A549 (cell line): ENCODE results near the gene MCM6. TPM values are rescaled to one million over a fixed set of nuclear protein-coding genes. Genes with fewer than 3 reads are reported as not detected.

Source experiments
- ATAC-seq, 2 experiments: fragments of 200-7000 bp in 1 of 2; fragments of >200 bp in 1 of 2; cut with Nextera tagmentation in 1 of 2; cut with Tn5 transposase in 1 of 2; 3 replicates each; pipeline versions ENCODE4 v1.8.0 to v1.9.1; 2018 to 2020; ENCODE audit warnings: mild to moderate bottlenecking in 1 of 2, moderate library complexity in 1 of 2
- CTCF ChIA-PET: fragments of 300-600 bp; sonication (Branson Sonifier 250); formaldehyde crosslinking; extraction: SDS; loops from one replicate; lab custom pipeline; 2021; ENCODE audit warnings: antibody characterized with exemption, inconsistent platforms; lab: Yijun Ruan, JAX
- POLR2A ChIA-PET: fragments of 350-600 bp; formaldehyde crosslinking; extraction: SDS; loops from one replicate; lab custom pipeline; 2021; ENCODE audit warnings: antibody characterized with exemption, inconsistent platforms; lab: Yijun Ruan, JAX
- DNase-seq, 2 experiments: peaks; one replicate each; pipeline versions ENCODE4 v3.0.0 to v3.0.0-alpha.2; 2011 to 2016; ENCODE audit warnings: low read depth in 1 of 2, low spot score in 1 of 2
- FAIRE-seq: peaks from 2 replicates; lab custom pipeline; 2011; peaks lifted over from hg19 to GRCh38; lab: Jason Lieb, UNC
- H3K27ac ChIP-seq, 2 experiments: fragments of >200 bp; sonication (Bioruptor Twin); formaldehyde crosslinking; 3 replicates each; pipeline ENCODE4 v1.5.1; 2016 to 2017
- H3K4me1 ChIP-seq: fragments of >200 bp; sonication (Bioruptor Twin); formaldehyde crosslinking; 3 replicates; pipeline ENCODE4 v1.6.1; 2016
- H3K4me2 ChIP-seq: fragments of >200 bp; sonication (Bioruptor Twin); formaldehyde crosslinking; 3 replicates; pipeline ENCODE4 v1.6.1; 2016
- H3K4me3 ChIP-seq: fragments of >200 bp; sonication (Bioruptor Twin); formaldehyde crosslinking; 3 replicates; pipeline ENCODE4 v1.5.1; 2016
- H3K9me3 ChIP-seq: fragments of >200 bp; sonication (Bioruptor Twin); formaldehyde crosslinking; 3 replicates; pipeline ENCODE4 v1.6.1; 2016
- BCL3 ChIP-seq: fragments of >200 bp; sonication (Bioruptor Twin); formaldehyde crosslinking; IDR thresholded peaks from 3 replicates; pipeline ENCODE4 v1.6.1; 2016
- BHLHE40 ChIP-seq: IDR thresholded peaks from 2 replicates; pipeline ENCODE4 v1.6.1; 2012; ENCODE audit warnings: low read depth, low read length, inconsistent platforms
- CBX2 ChIP-seq: fragments of 200-600 bp; sonication (generic); IDR thresholded peaks from 2 replicates; pipeline ENCODE4 v1.6.1; 2016; ENCODE audit warnings: low read depth, mild to moderate bottlenecking, borderline replicate concordance
- CTCF ChIP-seq: fragments of >200 bp; sonication (Bioruptor Twin); formaldehyde crosslinking; IDR thresholded peaks from 3 replicates; pipeline ENCODE4 v1.5.1; 2016
- ELK1 ChIP-seq: fragments of 150-350 bp; IDR thresholded peaks from 2 replicates; pipeline ENCODE4 v1.6.1; 2014; ENCODE audit warnings: low read depth, mild to moderate bottlenecking, low read length
- HEYL ChIP-seq: fragments of 250-450 bp; sonication (Bioruptor Pico); IDR thresholded peaks from 2 replicates; pipeline ENCODE4 v1.8.0; 2021; ENCODE audit warnings: mild to moderate bottlenecking, moderate library complexity
- HOXA7 ChIP-seq: fragments of 250-450 bp; sonication (Bioruptor Pico); IDR thresholded peaks from 2 replicates; pipeline ENCODE4 v1.5.0; 2020; ENCODE audit warnings: mild to moderate bottlenecking, moderate library complexity
- HOXB13 ChIP-seq: fragments of 250-450 bp; sonication (Bioruptor Pico); IDR thresholded peaks from 2 replicates; pipeline ENCODE4 v1.5.0; 2020; ENCODE audit warnings: low read depth, mild to moderate bottlenecking, moderate library complexity
- KDM5A ChIP-seq: fragments of 200-600 bp; sonication (generic); IDR thresholded peaks from 2 replicates; pipeline ENCODE4 v1.6.1; 2016; ENCODE audit warnings: antibody characterized with exemption, mild to moderate bottlenecking
- MAFK ChIP-seq: fragments of 450-650 bp; IDR thresholded peaks from 2 replicates; pipeline ENCODE4 v1.6.1; 2014; ENCODE audit not compliant: partially characterized antibody
- RARB ChIP-seq: fragments of 250-450 bp; sonication (Bioruptor Pico); IDR thresholded peaks from 2 replicates; pipeline ENCODE4 v1.8.0; 2021; ENCODE audit warnings: mild to moderate bottlenecking, moderate library complexity
- SREBF2 ChIP-seq: fragments of 450-650 bp; IDR thresholded peaks from 2 replicates; pipeline ENCODE4 v1.6.1; 2014; ENCODE audit warnings: mild to moderate bottlenecking, moderate library complexity
- TFCP2L1 ChIP-seq: fragments of 250-450 bp; sonication (Bioruptor Pico); IDR thresholded peaks from 2 replicates; pipeline ENCODE4 v1.5.0; 2021; ENCODE audit warnings: mild to moderate bottlenecking
- USF2 ChIP-seq: fragments of 450-650 bp; IDR thresholded peaks from 2 replicates; pipeline ENCODE4 v1.6.1; 2014; ENCODE audit warnings: antibody characterized with exemption
- ZNF302 ChIP-seq: fragments of 250-450 bp; sonication (Bioruptor Pico); IDR thresholded peaks from 2 replicates; pipeline ENCODE4 v1.9.0; 2021; ENCODE audit warnings: inconsistent platforms, mild to moderate bottlenecking, moderate library complexity
- WGBS: methylation state at CpG from one replicate; pipeline ENCODE4 v1.1.6; 2017; ENCODE audit errors: missing lambda C conversion rate; 5-methylcytosine and 5-hydroxymethylcytosine counted together
- polyA plus RNA-seq, 4 experiments: library from polyadenylated mRNA; depleted of rRNA in 3 of 4; stranded (reverse); fragments of >200 nt; fragmentation: RNase III in 1 of 4; extraction: RNeasy Plus Mini Kit Qiagen cat#74134 plus additional on column Dnase treatment in 1 of 4; gene quantifications; 2 replicates in 3 of 4; 3 replicates in 1 of 4; pipeline ENCODE4 v1.2.3, GENCODE V29; 2011 to 2017

Gene MCM6
- polyA plus RNA-seq, 2 of the 4 experiments (the other 2 are of a cell fraction): 59.6 to 61.4 TPM

- Histone ChIP-seq H3K4me2 (no peak overlapping the region), H3K4me1 (no peaks in the 10 kb centered on the region), H3K4me3 (no peak overlapping the region), H3K27ac (no peak overlapping the region), H3K9me3 (no peaks in the 10 kb centered on the region)
- no peak for FAIRE-seq
- ChIA-PET POLR2A (no interaction called here), CTCF (interaction anchor here (1.2 to 2.7 kb wide), 3 partner anchors 9 to 821 kb away, joined by 3 to 9 read pairs (median 5); no protein-coding TSS in a partner anchor)
- TF ChIP-seq ELK1: no peak
- no peak for TF ChIP-seq TFCP2L1 (CRISPR knock-in tag)
- ATAC-seq: peak in 1 of 2 experiments; percentile 46; a peak in 3 of 6 replicates
- 66% methylated on average over 8 of the region's 9 CpGs for WGBS
- DNase-seq: no peak
Observed at GRCh38 chr2:135825131-135825530, 51.1 kb downstream of the MCM6 start.

- FAIRE-seq: no peak
- 74% methylated on average over 1 of the region's 1 CpG for WGBS
- CTCF ChIA-PET: interaction anchor here (1.2 kb wide), 1 partner anchor 12 kb away, joined by 3 read pairs; no protein-coding TSS in a partner anchor
Observed at GRCh38 chr2:135822855-135823254, 53.4 kb downstream of the MCM6 start.

GRCh38 chr2:135821190-135821589, 55.1 kb downstream of the MCM6 start:
- CTCF ChIA-PET: interaction anchor here (0.6 kb wide), 1 partner anchor 11 kb away, joined by 4 read pairs; no protein-coding TSS in a partner anchor
- WGBS: 57% methylated on average over 2 of the region's 2 CpGs
- TF ChIP-seq BCL3 (no peak), USF2 (no peak), CBX2 (no peak), HOXB13 (CRISPR knock-in tag) (no peak), HEYL (CRISPR knock-in tag) (no peak), MAFK (no peak), ZNF302 (CRISPR knock-in tag) (no peak), KDM5A (no peak), RARB (CRISPR knock-in tag) (no peak), HOXA7 (CRISPR knock-in tag) (no peak), CTCF (no peak), BHLHE40 (no peak), SREBF2 (no peak)
- TF ChIP-seq, all 56 proteins: peak for 0
- no peaks in the 10 kb centered on the region for H3K4me1 ChIP-seq
- ATAC-seq (no peak), FAIRE-seq (no peak), DNase-seq (no peak)
- no peak overlapping the region for H3K4me3 ChIP-seq
- H3K27ac ChIP-seq: no peak overlapping the region
- no peak overlapping the region for H3K4me2 ChIP-seq
- POLR2A ChIA-PET: no interaction called here
- H3K9me3 ChIP-seq: no peaks in the 10 kb centered on the region

More at GRCh38 chr2:135822855-135823254, 53.4 kb downstream of the MCM6 start:
- DNase-seq (no peak), ATAC-seq (no peak)
- H3K9me3 ChIP-seq: no peaks in the 10 kb centered on the region
- TF ChIP-seq CTCF (no peak), BHLHE40 (no peak)
- H3K4me3 ChIP-seq: no peak overlapping the region
- H3K4me2 ChIP-seq: no peak overlapping the region
- POLR2A ChIA-PET: no interaction called here
- no peak overlapping the region for H3K27ac ChIP-seq
- H3K4me1 ChIP-seq: no peaks in the 10 kb centered on the region
